AG10803 (cell line): ENCODE results near the gene ARPP19.

Experiments used
- DNase-seq: peaks from one replicate; pipeline ENCODE4 v3.0.0; 2010; ENCODE audit warnings: low read depth
- H3K4me3 ChIP-seq: 2 replicates; pipeline ENCODE4 v1.5.1; 2011; ENCODE audit warnings: mild to moderate bottlenecking, low read length, control low read depth
- CTCF ChIP-seq: conservative IDR thresholded peaks from 2 replicates; pipeline ENCODE4 v1.5.1; 2011; ENCODE audit warnings: mild to moderate bottlenecking, low read length, control low read depth, inconsistent platforms

Gene ARPP19

GRCh38 chr15:52527911-52528563 lies 40.8 kb downstream of the ARPP19 start:
- peak; percentile 28 for DNase-seq
- H3K4me3 ChIP-seq: peak overlapping the region; percentile 76
- TF ChIP-seq CTCF: no peak

- no peak for TF ChIP-seq CTCF
- peak overlapping the region; percentile 76 for H3K4me3 ChIP-seq
- no peak for DNase-seq
Measured at GRCh38 chr15:52527196-52527910, 41.5 kb downstream of the ARPP19 start.

GRCh38 chr15:52524223-52525136 lies 44.4 kb downstream of the ARPP19 start:
- H3K4me3 ChIP-seq: no peak overlapping the region
- TF ChIP-seq CTCF: no peak
- no peak for DNase-seq

- no peak for DNase-seq
- H3K4me3 ChIP-seq: no peak overlapping the region
- no peak for TF ChIP-seq CTCF
Measured at GRCh38 chr15:52523647-52524046, 45.2 kb downstream of the ARPP19 start.

- H3K4me3 ChIP-seq: no peak overlapping the region
- DNase-seq: peak; percentile 95
- TF ChIP-seq CTCF: no peak
Measured at GRCh38 chr15:52523192-52523591, 45.6 kb downstream of the ARPP19 start.

GRCh38 chr15:52521682-52522081 lies 47.1 kb downstream of the ARPP19 start:
- no peak for TF ChIP-seq CTCF
- no peak for DNase-seq
- no peak overlapping the region for H3K4me3 ChIP-seq
